H1 (cell line): ENCODE measurements around the gene KTI12. TPM values are rescaled to one million over a fixed set of nuclear protein-coding genes. Genes with fewer than 3 reads are reported as not detected.
A peak's percentile ranks its signal among the peaks of the same experiment; 100 is the strongest.

Source experiments
- ATF2 ChIP-seq: IDR thresholded peaks from 2 replicates; pipeline ENCODE4 v1.6.1; 2012; ENCODE audit warnings: low read length, inconsistent platforms
- BRCA1 ChIP-seq: IDR thresholded peaks from 2 replicates; pipeline ENCODE4 v1.6.1; 2012; ENCODE audit warnings: low read depth, low read length, improper control_type of control experiment
- CHD2 ChIP-seq: IDR thresholded peaks from 2 replicates; pipeline ENCODE4 v1.6.1; 2012; ENCODE audit warnings: low read length, improper control_type of control experiment
- CHD7 ChIP-seq: fragments of 300-600 bp; sonication (generic); IDR thresholded peaks from 2 replicates; pipeline ENCODE4 v1.7.1; 2012; ENCODE audit warnings: low read length, moderate library complexity, mild to moderate bottlenecking, inconsistent platforms; ENCODE audit not compliant: insufficient replicate concordance
- JUN ChIP-seq: IDR thresholded peaks from 2 replicates; pipeline ENCODE4 v1.6.1; 2011; ENCODE audit warnings: low read depth, mild to moderate bottlenecking, improper control_type of control experiment, low read length
- NANOG ChIP-seq: IDR thresholded peaks from 2 replicates; pipeline ENCODE4 v1.6.1; 2011; ENCODE audit warnings: low read length, low read depth, mild to moderate bottlenecking, inconsistent platforms; ENCODE audit not compliant: insufficient read depth, poor library complexity, severe bottlenecking
- RBBP5 ChIP-seq: IDR thresholded peaks from 2 replicates; pipeline ENCODE4 v1.7.1; 2012; ENCODE audit warnings: low read depth, mild to moderate bottlenecking, inconsistent platforms, low read length, moderate library complexity, borderline replicate concordance
- SAP30 ChIP-seq: fragments of 300-600 bp; sonication (generic); IDR thresholded peaks from 2 replicates; pipeline ENCODE4 v1.7.1; 2012; ENCODE audit warnings: low read length, moderate library complexity, mild to moderate bottlenecking, inconsistent platforms; ENCODE audit not compliant: insufficient read depth, insufficient replicate concordance
- TAF1 ChIP-seq: IDR thresholded peaks from 2 replicates; pipeline ENCODE4 v1.6.1; 2011; ENCODE audit warnings: mild to moderate bottlenecking, low read depth, low read length
- polyA plus RNA-seq, 7 experiments: library from polyadenylated mRNA; depleted of rRNA in 3 of 7; stranded (reverse) in 5 of 7; unstranded in 2 of 7; fragments of >200 nt in 5 of 7; fragments of 200-250 nt in 2 of 7; gene quantifications; 1 replicate in 5 of 7; 2 replicates in 1 of 7; 4 replicates in 1 of 7; pipeline versions ENCODE4 v1.2.1 to v1.2.3, GENCODE V29; 2011 to 2013; ENCODE audit warnings: missing spikeins in 2 of 7, mixed read lengths in 2 of 7
- total RNA-seq: library from RNA; stranded (reverse); fragmentation: NEBNext Ultra II Directional; extraction: Animal tissue kit (Norgen Biotek cat#: 25700); gene quantifications from 2 replicates; pipeline ENCODE4 v1.2.1, GENCODE V29; 2021

KTI12 gene
- total and polyA plus RNA-seq, 2 of the 8 experiments (the other 6 are each of a cell fraction or from before 2014, with no cell fraction given): 7.5 to 16.2 TPM

GRCh38 chr1:51990478-51990965 is 43.1 kb downstream of the KTI12 start, which contains the start of gene RAB3B (continued):
- TF ChIP-seq CHD7 (no peak), JUN (no peak), BRCA1 (no peak), RBBP5 (peak; percentile 50; the same call in 1 of the 2 replicates), TAF1 (peak; percentile 86), SAP30 (no peak), ATF2 (no peak), CHD2 (no peak), NANOG (peak; percentile 1)
